ENCODE measurements around the gene CBX1.
"Not testable (repeated sequence)": the region's sequence is repeated elsewhere in the genome, so short reads cannot be mapped to it uniquely, and the experiment has no call there.

CBX1 gene

GRCh38 chr17:48048384-48049126, 52.7 kb downstream of the CBX1 start:
- DNase-seq, result peak; percentile 53

GRCh38 chr17:48047741-48048383, 53.4 kb downstream of the CBX1 start, which contains the start of gene NFE2L1:
Gene NFE2L1 (plus strand): TSS chr17:48048359. CDS start chr17:48051119, 2,760 bp downstream.
- peak; percentile 99 for DNase-seq

DNA sequence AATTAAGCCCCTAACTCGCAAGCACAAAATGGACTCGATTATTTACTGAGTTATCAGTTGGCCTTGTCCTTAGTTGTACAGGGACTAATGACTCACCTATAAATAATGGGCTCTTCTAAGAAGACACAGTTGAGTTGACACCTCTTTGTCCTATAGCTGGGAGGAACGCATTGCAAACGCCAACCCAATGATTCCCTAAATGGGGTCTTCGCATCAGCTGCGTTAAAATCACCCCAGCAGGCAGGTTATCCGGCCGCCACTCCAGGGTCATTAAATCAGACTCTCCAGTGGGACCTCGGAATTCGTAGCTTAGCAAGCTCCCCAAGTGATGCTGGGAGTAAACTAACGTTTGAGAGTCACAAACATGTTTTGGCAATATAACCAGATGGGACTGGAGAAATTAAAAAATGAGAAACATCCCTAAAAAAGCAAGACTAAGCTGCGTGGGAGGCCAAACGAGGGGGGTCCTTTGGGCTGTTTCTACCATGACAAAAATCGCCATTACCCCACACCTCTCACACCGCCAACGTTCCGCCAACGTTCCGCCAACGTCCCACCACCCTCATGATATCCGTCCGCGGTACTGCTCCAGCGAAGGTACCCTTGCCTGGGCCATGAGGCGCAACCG, 54.1 kb downstream of the CBX1 start:
- DNase-seq, result no peak

DNA sequence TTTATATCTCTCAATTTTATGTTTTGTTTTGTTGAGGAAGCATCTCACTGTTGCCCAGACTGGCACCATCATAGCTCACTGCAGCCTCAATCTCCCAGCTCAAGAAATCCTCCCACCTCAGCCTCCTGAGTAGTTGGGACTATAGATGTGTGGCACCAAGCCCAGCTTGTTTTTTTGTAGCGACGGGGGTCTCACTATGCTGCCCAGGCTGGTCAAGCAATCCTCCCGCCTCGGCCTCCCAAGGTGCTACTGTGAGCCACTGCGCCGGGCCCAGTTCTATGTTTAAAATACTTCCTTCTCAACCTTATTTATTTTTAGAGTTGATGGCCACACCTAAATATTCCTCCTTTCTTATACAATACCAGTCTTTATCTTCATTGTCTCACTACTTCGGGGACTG, 55.0 kb downstream of the CBX1 start:
- DNase-seq, result no peak

DNA sequence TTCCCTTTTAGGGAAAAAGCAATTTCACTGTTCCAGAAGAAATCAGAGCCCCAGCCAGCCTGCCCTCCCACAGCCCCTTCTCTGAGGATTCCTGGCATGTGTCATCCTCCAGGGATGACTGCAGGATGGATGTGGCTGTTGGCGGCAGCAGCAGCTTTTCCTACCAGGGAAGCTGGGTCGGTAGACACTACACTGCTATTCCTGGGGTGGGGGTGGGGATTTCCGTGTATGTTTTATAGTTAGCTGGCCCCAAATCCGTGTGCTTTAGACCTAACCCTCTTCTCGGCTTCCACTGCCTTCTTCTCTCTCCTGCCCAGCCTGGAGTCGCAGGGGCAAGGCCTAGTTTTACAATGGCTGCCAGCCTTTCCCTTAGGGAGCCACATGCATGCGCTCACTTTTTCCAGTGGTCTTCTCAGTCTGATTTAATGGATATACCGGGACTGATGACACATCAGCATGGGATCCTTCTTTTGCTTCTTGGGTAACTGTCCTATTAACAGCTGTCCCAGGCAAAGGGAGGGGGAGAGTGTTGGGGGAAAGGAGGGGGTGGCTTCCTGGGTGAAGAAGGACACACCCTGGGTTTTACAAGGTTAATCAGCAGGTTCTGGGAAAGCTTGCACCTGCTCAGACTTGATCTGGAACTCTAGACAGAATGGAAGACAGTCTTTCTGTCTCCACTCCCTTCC, 55.8 kb downstream of the CBX1 start:
- DNase-seq, result no peak

DNA sequence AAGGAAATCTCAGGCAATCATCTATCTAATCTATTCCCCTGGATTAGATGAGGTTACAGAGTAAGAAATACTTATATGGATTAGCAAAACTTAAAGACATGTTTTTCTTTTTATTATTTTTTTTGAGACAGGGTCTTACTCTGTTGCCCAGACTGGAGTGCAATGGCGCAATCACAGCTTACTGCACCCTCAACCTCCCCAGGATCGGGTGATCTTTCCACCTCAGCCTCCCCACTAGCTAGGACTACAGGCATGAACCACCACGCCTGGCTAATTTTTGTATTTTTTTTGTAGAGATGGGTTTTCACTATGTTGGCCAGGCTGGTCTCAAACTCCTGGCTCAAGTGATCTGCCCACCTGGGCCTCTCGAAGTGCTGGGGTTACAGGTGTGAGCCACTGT, 56.4 kb downstream of the CBX1 start:
- no peak for DNase-seq

GRCh38 chr17:48043176-48043575, 58.1 kb downstream of the CBX1 start:
- no peak for DNase-seq

- DNase-seq, result no peak
Observed at GRCh38 chr17:48038687-48039086, 62.6 kb downstream of the CBX1 start.

DNA sequence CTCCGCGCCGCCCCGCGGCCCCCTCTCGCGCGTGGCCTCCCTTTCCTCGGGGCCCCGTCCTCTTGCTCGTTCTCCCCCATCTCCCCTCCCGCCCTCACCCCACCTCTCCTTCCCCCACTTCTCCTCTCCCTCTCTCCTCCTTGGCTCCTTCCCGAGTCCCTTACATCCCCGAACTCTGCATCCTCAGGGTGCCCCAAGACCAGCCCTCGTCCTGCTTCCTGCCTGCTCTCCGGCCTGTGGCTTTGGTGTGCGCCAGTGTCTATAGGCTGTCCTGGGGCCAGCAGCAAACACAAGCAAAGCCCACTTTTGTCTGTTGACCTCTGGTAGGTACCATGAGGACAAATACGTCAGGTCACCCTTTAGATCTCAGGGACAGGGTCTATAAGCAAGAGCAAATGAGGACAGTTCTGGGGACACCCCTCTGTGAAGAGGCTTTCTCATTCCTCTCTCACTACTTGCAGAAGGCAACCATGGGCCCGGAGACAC, 63.4 kb downstream of the CBX1 start:
- DNase-seq, result no peak

- peak; percentile 76 for DNase-seq
Observed at GRCh38 chr17:48037036-48037837, 64.0 kb downstream of the CBX1 start, which contains the start of gene COPZ2. Gene COPZ2 (minus strand): TSS chr17:48037797. CDS start chr17:48037777, 20 bp downstream.

DNA sequence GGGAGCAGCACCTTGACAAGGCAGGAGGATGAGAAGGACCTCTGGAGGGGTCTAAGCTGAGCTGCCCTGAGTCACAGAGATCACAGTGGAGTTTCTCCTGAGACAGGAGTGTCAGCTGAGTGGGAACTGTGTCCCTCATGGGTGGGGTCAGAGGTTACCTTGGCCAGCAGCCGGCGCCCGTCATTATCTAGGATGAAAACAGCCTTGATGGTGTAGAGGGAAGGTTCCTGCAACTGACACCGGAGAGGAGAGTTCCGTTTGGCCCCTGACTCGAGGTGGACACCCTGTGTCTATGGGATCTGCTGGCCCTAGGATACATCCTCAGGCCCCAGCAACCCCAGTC, 64.6 kb downstream of the CBX1 start:
- no peak for DNase-seq

DNA sequence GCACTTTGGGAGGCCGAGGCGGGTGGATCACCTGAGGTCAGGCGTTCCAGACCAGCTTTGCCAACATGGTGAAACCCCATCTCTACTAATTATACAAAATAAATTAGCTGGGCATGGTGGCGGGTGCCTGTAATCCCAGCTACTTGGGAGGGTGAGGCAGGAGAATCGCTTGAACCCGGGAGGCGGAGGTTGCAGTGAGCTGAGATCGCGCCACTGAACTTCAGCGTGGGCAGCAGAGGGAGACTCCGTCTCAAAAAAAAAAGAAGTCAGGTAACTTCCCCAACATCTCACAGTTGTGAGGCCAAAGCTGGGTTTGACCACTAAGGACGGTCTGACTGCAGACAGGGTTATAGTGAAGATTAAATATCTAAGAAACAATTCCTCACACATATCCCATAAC, 66.5 kb downstream of the CBX1 start:
- DNase-seq, result not testable (repeated sequence)

DNA sequence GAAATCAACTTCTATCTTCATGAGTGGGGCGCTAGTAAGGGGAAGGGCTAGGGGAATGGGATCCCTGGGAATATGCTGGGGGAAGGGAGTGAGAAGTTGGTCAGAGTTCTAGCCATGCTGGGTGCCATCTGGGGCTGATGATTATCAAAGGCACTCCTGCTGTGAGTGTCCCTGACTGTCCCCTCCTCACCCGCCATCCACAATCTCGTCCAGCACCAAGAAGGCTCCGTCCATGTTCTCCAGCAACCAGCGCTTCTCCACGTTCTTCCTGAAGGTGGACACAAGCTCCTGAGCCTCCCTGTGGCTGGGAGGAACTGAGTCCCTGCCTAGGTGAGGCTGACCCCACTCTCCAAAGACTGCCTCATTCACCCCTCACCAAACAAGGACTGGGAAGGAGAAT, 69.3 kb downstream of the CBX1 start:
- no peak for DNase-seq

DNA sequence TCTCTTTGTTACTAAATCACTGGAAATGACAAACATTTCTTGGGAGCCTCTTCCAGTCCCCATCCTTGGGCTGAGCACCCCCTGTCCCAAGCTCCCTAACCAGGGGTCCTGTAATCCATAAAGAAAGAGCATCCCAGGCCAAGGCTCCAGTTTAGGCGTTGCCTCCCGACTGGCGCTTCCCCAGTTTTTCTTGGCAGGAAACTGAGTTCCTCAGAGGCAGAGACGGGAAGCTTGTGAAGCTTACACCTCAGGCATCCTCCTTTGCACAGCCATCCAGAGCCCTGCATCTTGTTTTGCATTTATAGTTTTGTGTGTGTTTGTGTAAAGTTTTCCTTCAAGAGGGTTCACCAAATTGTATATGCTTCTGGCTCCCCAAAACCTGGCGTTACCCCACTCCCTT, 70.7 kb downstream of the CBX1 start:
- no peak for DNase-seq

DNA sequence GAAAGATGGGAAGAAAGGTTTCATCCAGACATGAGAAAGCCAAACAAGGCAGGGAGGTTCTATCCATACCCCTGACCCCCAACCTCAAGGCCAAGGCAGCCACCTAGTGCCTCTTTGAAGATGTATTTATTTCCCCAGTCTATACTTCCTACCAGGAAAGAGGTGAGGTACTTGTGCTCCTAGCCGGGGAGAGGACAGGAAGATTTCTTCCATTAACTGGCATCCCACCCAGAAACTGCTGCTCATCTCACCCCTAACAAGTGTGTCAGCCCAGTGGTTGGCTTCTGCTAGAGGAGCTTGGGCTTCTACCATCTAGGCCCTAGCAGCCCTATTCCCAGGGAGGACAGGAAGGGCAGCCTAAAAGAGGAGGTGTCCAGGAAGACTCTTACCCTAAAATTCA, 72.5 kb downstream of the CBX1 start:
- no peak for DNase-seq

DNA sequence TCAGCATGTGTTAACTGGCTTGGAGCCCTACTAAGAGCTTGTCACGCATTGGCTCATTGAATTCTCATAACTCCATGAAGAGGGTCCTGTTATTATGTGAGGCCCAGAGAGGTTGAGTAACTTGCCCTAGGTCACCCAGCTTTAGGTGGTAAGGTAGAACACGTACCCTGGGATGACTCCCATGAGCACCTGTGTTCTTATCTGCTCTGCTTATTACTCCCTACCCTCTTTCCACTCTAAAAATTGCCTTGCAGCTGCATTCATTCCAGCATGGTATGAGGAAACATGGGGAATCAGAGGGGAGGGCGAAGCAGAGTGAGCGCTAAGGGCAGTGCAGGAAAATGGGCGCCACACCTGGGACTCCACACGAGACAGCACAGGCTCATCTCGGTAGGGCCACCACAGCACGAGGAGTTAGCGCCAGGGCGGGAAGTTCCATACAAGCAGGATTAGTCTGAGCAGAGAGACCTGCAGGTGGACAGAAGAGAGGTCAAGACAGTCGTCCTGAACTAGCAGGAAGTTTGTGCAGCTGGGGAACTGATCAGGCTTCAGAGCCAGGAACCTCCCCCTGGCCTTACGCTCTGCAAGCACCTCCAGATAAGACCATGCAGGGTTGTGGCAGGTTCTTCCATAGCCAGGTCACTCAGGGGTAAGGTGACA, 73.8 kb downstream of the CBX1 start:
- no peak for DNase-seq

- DNase-seq, result peak; percentile 84
Observed at GRCh38 chr17:48026502-48027321, 74.6 kb downstream of the CBX1 start.

DNA sequence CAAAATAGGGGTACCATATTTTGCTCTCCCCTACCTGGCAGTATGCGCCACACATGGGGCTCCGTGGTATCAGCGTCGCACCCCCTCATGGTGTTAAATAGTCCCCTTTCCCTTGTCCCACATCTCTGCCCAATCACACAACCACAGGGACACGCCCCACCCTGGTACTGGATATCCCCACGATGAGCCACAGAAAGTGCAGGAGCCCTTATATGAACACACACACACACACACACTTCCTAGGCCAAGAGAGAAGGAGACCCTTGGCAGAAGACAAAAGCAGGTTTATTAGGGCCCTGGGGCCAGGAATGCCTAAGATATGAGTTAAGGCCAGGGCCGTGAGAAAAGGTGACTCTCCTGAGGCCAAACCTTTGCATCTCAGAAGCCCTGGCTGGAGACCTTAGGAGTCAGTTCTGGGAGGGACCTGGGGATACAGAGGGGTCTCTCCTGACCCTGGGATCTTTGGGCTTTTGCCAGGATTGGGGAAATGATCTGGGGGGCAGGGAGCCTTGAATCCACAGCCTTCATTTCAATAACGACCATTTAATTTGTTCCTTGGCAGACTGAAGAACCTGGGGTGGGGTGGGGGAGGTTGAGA, 75.3 kb downstream of the CBX1 start:
- no peak for DNase-seq

GRCh38 chr17:48025040-48025903, 76.0 kb downstream of the CBX1 start:
- DNase-seq, result peak; percentile 98
